Measurements from ENCODE around the gene NAT9. TPM values are rescaled to one million over a fixed set of nuclear protein-coding genes. Genes with fewer than 3 reads are reported as not detected.

Gene NAT9
- total RNA-seq, 1 donor from 2014 or later: 48.9 TPM

GRCh38 chr17:74808714-74809430 lies 32.7 kb upstream of the NAT9 start:
- H3K27ac Mint-ChIP-seq (ENCODE audit: unreplicated experiment): no peak overlapping the region
- no peak for TF ChIP-seq CTCF (IDR thresholded peaks at IDR 0.05)
- H3K4me1 Mint-ChIP-seq (ENCODE audit: low read depth): no peaks in the 10 kb centered on the region
- no peaks in the 10 kb centered on the region for H3K9me3 Mint-ChIP-seq (ENCODE audit: low read depth)
- DNase-seq (ENCODE audit: low spot score): no peak
- no peaks in the 10 kb centered on the region for H3K27me3 Mint-ChIP-seq (ENCODE audit: low read depth)
- H3K4me3 Mint-ChIP-seq (ENCODE audit: unreplicated experiment): no peak overlapping the region
- H3K36me3 Mint-ChIP-seq (ENCODE audit: low read depth): peaks cover 21% of the 10 kb centered on the region

GRCh38 chr17:74807925-74808324 lies 31.8 kb upstream of the NAT9 start:
- TF ChIP-seq CTCF (IDR thresholded peaks at IDR 0.05): no peak
- H3K36me3 Mint-ChIP-seq (ENCODE audit: low read depth): peaks cover 21% of the 10 kb centered on the region
- H3K9me3 Mint-ChIP-seq (ENCODE audit: low read depth): no peaks in the 10 kb centered on the region
- H3K27ac Mint-ChIP-seq (ENCODE audit: unreplicated experiment): no peak overlapping the region
- H3K4me1 Mint-ChIP-seq (ENCODE audit: low read depth): no peaks in the 10 kb centered on the region
- no peaks in the 10 kb centered on the region for H3K27me3 Mint-ChIP-seq (ENCODE audit: low read depth)
- no peak overlapping the region for H3K4me3 Mint-ChIP-seq (ENCODE audit: unreplicated experiment)
- no peak for DNase-seq (ENCODE audit: low spot score)

GRCh38 chr17:74807441-74807840 lies 31.3 kb upstream of the NAT9 start:
- no peak for TF ChIP-seq CTCF (IDR thresholded peaks at IDR 0.05)
- H3K4me3 Mint-ChIP-seq (ENCODE audit: unreplicated experiment): no peak overlapping the region
- no peaks in the 10 kb centered on the region for H3K4me1 Mint-ChIP-seq (ENCODE audit: low read depth)
- H3K36me3 Mint-ChIP-seq (ENCODE audit: low read depth): peaks cover 19% of the 10 kb centered on the region
- no peak for DNase-seq (ENCODE audit: low spot score)
- H3K27ac Mint-ChIP-seq (ENCODE audit: unreplicated experiment): no peak overlapping the region
- H3K9me3 Mint-ChIP-seq (ENCODE audit: low read depth): no peaks in the 10 kb centered on the region
- H3K27me3 Mint-ChIP-seq (ENCODE audit: low read depth): no peaks in the 10 kb centered on the region

- no peak for TF ChIP-seq CTCF (IDR thresholded peaks at IDR 0.05)
- H3K4me3 Mint-ChIP-seq (ENCODE audit: unreplicated experiment): no peak overlapping the region
- peaks cover 19% of the 10 kb centered on the region for H3K36me3 Mint-ChIP-seq (ENCODE audit: low read depth)
- no peak for DNase-seq (ENCODE audit: low spot score)
- no peaks in the 10 kb centered on the region for H3K4me1 Mint-ChIP-seq (ENCODE audit: low read depth)
- H3K9me3 Mint-ChIP-seq (ENCODE audit: low read depth): no peaks in the 10 kb centered on the region
- H3K27ac Mint-ChIP-seq (ENCODE audit: unreplicated experiment): no peak overlapping the region
- H3K27me3 Mint-ChIP-seq (ENCODE audit: low read depth): no peaks in the 10 kb centered on the region
Observed at GRCh38 chr17:74806334-74806733, 30.2 kb upstream of the NAT9 start.

GRCh38 chr17:74805591-74805991 lies 29.4 kb upstream of the NAT9 start:
- Mint-ChIP-seq H3K4me1 (ENCODE audit: low read depth) (no peaks in the 10 kb centered on the region), H3K27me3 (ENCODE audit: low read depth) (no peaks in the 10 kb centered on the region), H3K27ac (ENCODE audit: unreplicated experiment) (no peak overlapping the region), H3K4me3 (ENCODE audit: unreplicated experiment) (no peak overlapping the region), H3K9me3 (ENCODE audit: low read depth) (no peaks in the 10 kb centered on the region), H3K36me3 (ENCODE audit: low read depth) (peaks cover 18% of the 10 kb centered on the region)
- no peak for DNase-seq (ENCODE audit: low spot score)
- TF ChIP-seq CTCF (IDR thresholded peaks at IDR 0.05): no peak

Measured in chondrocyte (in vitro differentiated cells).